Measurements from ENCODE around the gene SAE1.

SAE1 gene

GRCh38 chr19:47221080-47221841, 90.6 kb downstream of the SAE1 start:
- no peak for DNase-seq (ENCODE audit: low read depth, low spot score)
- H3K4me1 ChIP-seq (ENCODE audit: control insufficient read depth, insufficient read depth, low read length): 0 out of 2 replicates have a peak, but pooled peaks cover 2% of the 10 kb centered on the region
- H3K36me3 ChIP-seq (ENCODE audit: control insufficient read depth, insufficient read depth, low read length): peaks cover 8% of the 10 kb centered on the region
- H3K9me3 ChIP-seq (ENCODE audit: control insufficient read depth, insufficient read depth, low read length): no peaks in the 10 kb centered on the region
- no peak overlapping the region for H3K27ac ChIP-seq (ENCODE audit: low read length)
- H3K27me3 ChIP-seq (ENCODE audit: control insufficient read depth, insufficient read depth, low read length): no peaks in the 10 kb centered on the region
- WGBS (ENCODE audit: insufficient coverage, insufficient read length): no CpG with 5 or more reads among the region's 33 CpGs
- no peak overlapping the region for H3K4me3 ChIP-seq (ENCODE audit: low read length)

- DNase-seq (ENCODE audit: low read depth, low spot score): no peak
- Histone ChIP-seq H3K4me3 (ENCODE audit: low read length) (no peak overlapping the region), H3K27ac (ENCODE audit: low read length) (no peak overlapping the region), H3K9me3 (ENCODE audit: control insufficient read depth, insufficient read depth, low read length) (no peaks in the 10 kb centered on the region), H3K4me1 (ENCODE audit: control insufficient read depth, insufficient read depth, low read length) (peaks cover 2% of the 10 kb centered on the region; the same call in 1 of the 2 replicates), H3K27me3 (ENCODE audit: control insufficient read depth, insufficient read depth, low read length) (no peaks in the 10 kb centered on the region), H3K36me3 (ENCODE audit: control insufficient read depth, insufficient read depth, low read length) (peaks cover 8% of the 10 kb centered on the region)
- WGBS (ENCODE audit: insufficient coverage, insufficient read length): no CpG with 5 or more reads among the region's 11 CpGs
Observed at GRCh38 chr19:47221890-47222289, 91.3 kb downstream of the SAE1 start.

DNA sequence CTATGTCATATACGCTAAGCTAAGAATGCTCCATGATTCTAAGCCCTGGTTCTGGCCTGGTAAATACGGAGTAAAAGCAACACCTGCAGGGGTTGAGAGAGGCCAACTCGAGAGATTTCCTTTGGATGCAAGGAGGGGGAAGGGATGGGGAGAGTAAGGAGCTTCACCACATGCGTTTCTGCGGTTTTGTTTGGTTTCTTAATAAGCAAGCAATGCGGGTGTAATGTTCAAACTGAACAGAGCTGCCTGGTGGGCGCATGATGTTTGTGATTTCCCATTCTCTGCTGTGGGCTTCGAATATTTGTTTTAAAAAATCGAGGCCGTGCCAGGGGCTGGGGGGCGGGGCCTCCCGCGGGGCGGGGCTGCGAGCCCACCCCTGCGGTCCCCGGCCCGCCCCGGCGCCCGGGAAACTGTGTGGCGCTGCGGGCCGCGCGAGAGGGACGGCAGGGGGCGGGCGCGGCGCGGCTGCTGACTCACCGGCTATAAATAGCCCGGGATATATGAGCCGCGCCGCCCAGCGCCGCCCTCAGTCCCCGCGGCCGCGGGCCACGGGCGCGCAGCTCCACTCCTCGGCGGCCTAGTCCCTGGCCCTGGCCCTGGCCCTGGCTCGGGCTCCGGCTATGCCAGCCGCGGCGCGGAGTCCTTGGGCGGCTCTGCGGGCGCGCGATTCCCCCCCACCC, 95.3 kb downstream of the SAE1 start:
- no CpG with 5 or more reads among the region's 59 CpGs for WGBS (ENCODE audit: insufficient coverage, insufficient read length)
- H3K4me3 ChIP-seq (ENCODE audit: low read length): peak overlapping the region; percentile 74; the same call in 1 of the 2 replicates
- peaks cover 14% of the 10 kb centered on the region for H3K4me1 ChIP-seq (ENCODE audit: control insufficient read depth, insufficient read depth, low read length)
- no peak overlapping the region for H3K27ac ChIP-seq (ENCODE audit: low read length)
- no peaks in the 10 kb centered on the region for H3K27me3 ChIP-seq (ENCODE audit: control insufficient read depth, insufficient read depth, low read length)
- DNase-seq (ENCODE audit: low read depth, low spot score): no peak
- H3K9me3 ChIP-seq (ENCODE audit: control insufficient read depth, insufficient read depth, low read length): no peaks in the 10 kb centered on the region
- peaks cover 8% of the 10 kb centered on the region for H3K36me3 ChIP-seq (ENCODE audit: control insufficient read depth, insufficient read depth, low read length)

GRCh38 chr19:47226426-47227351, 96.1 kb downstream of the SAE1 start:
- no peaks in the 10 kb centered on the region for H3K27me3 ChIP-seq (ENCODE audit: control insufficient read depth, insufficient read depth, low read length)
- peaks cover 17% of the 10 kb centered on the region for H3K4me1 ChIP-seq (ENCODE audit: control insufficient read depth, insufficient read depth, low read length)
- WGBS (ENCODE audit: insufficient coverage, insufficient read length): no CpG with 5 or more reads among the region's 56 CpGs
- H3K4me3 ChIP-seq (ENCODE audit: low read length): peak overlapping the region; percentile 74; the same call in 1 of the 2 replicates
- peaks cover 4% of the 10 kb centered on the region for H3K36me3 ChIP-seq (ENCODE audit: control insufficient read depth, insufficient read depth, low read length)
- no peak for DNase-seq (ENCODE audit: low read depth, low spot score)
- no peaks in the 10 kb centered on the region for H3K9me3 ChIP-seq (ENCODE audit: control insufficient read depth, insufficient read depth, low read length)
- peak overlapping the region; percentile 61 for H3K27ac ChIP-seq (ENCODE audit: low read length)

DNA sequence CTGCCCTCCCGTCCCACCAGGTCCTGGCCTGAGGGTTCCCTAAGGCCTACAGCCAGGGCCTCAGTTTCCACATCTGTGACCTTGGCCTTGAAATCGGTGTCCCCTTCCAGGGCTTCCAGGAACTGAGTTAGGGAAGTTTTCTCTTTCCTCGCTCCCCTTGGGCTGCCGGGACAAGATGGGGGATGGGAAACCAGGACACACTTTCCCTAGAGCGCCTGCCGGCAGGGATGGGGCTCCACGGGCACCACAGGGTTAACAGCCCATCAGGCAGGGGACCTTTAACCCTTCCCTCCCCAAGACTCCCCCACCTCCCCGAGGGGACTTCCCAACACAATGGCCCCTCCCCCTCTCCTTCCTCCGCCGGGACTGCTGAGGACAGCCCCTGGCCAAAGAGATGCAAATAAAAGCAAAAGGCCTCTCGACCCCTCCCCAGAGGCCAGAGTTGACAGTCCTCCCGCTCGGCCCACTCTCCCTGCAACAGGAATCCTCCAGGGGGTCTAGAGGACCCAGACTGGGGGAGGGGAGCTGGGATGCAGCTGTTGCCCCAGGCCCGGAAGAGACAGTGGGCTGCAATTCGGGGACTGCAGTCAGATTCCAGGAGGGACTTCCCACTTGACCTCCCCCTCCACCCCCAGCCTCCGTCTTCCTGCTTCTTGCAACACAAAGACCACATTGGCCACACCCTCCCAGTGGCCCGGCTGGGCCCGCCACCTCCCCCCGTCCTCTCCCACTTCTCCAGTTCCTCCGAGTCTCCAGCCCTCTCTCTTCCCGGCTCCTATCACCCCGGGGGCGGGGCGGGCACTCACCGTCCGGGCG, 96.9 kb downstream of the SAE1 start:
- Histone ChIP-seq H3K4me3 (ENCODE audit: low read length) (peak overlapping the region; percentile 74; the same call in 1 of the 2 replicates), H3K27ac (ENCODE audit: low read length) (peak overlapping the region; percentile 61), H3K27me3 (ENCODE audit: control insufficient read depth, insufficient read depth, low read length) (no peaks in the 10 kb centered on the region), H3K4me1 (ENCODE audit: control insufficient read depth, insufficient read depth, low read length) (peaks cover 16% of the 10 kb centered on the region), H3K36me3 (ENCODE audit: control insufficient read depth, insufficient read depth, low read length) (no peaks in the 10 kb centered on the region), H3K9me3 (ENCODE audit: control insufficient read depth, insufficient read depth, low read length) (no peaks in the 10 kb centered on the region)
- DNase-seq (ENCODE audit: low read depth, low spot score): peak; percentile 97
- no CpG with 5 or more reads among the region's 27 CpGs for WGBS (ENCODE audit: insufficient coverage, insufficient read length)

GRCh38 chr19:47228168-47228936, 97.7 kb downstream of the SAE1 start:
- Histone ChIP-seq H3K36me3 (ENCODE audit: control insufficient read depth, insufficient read depth, low read length) (no peaks in the 10 kb centered on the region), H3K4me3 (ENCODE audit: low read length) (peak overlapping the region; percentile 74; the same call in 1 of the 2 replicates), H3K27me3 (ENCODE audit: control insufficient read depth, insufficient read depth, low read length) (no peaks in the 10 kb centered on the region), H3K9me3 (ENCODE audit: control insufficient read depth, insufficient read depth, low read length) (no peaks in the 10 kb centered on the region), H3K4me1 (ENCODE audit: control insufficient read depth, insufficient read depth, low read length) (peaks cover 16% of the 10 kb centered on the region), H3K27ac (ENCODE audit: low read length) (no peak overlapping the region)
- WGBS (ENCODE audit: insufficient coverage, insufficient read length): no CpG with 5 or more reads among the region's 50 CpGs
- DNase-seq (ENCODE audit: low read depth, low spot score): no peak

DNA sequence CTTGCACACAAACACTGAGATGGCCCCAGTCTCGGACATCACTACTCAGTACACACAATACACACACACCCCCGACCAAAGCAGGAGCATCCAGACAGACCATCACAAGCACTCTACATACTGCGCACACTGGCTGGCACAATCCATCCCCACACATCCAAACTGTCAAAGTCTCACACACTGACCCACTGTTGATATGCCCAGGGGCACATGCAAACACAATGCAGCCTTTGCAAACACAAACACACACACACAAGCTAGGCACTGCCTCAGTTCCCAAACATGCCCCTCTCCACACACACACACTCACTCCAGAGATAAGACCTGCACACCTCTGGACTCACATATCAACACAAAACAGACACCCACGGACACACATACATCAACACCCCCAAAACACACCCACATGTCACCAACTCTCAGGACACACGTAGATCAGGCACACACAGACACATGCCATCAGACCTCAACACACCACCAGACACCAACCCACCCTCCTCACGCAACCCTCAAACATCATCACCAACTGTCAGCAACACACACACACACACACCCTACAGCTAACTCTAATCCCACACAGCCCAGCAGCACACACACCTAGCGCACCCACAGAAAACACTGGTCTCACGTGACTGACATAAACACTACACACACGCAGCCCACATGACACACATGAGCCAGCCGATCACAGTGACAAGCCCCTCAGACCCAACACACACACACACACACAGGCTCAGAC, 98.5 kb downstream of the SAE1 start:
- WGBS (ENCODE audit: insufficient coverage, insufficient read length): no CpG with 5 or more reads among the region's 10 CpGs
- H3K4me1 ChIP-seq (ENCODE audit: control insufficient read depth, insufficient read depth, low read length): peaks cover 16% of the 10 kb centered on the region
- H3K27me3 ChIP-seq (ENCODE audit: control insufficient read depth, insufficient read depth, low read length): no peaks in the 10 kb centered on the region
- no peak for DNase-seq (ENCODE audit: low read depth, low spot score)
- H3K9me3 ChIP-seq (ENCODE audit: control insufficient read depth, insufficient read depth, low read length): no peaks in the 10 kb centered on the region
- H3K36me3 ChIP-seq (ENCODE audit: control insufficient read depth, insufficient read depth, low read length): no peaks in the 10 kb centered on the region
- peak overlapping the region; percentile 97; the same call in 1 of the 2 replicates for H3K4me3 ChIP-seq (ENCODE audit: low read length)
- H3K27ac ChIP-seq (ENCODE audit: low read length): no peak overlapping the region

DNA sequence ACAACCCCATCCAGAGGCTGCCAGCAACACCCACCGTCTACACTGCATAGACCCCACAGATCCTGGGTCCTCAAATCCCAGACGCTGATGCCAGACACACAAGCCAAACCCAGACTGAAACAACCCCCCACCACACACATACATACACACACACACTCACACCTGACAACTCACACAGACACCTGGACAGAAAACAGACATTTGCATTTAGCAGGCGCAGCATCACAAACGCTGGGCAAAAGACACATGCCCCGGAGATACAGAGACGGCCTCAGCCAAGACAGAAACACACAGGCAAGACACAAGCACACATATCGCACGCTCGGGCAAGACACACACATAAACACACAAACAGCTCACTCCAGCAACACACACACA, 99.0 kb downstream of the SAE1 start:
- no peaks in the 10 kb centered on the region for H3K9me3 ChIP-seq (ENCODE audit: control insufficient read depth, insufficient read depth, low read length)
- no peaks in the 10 kb centered on the region for H3K36me3 ChIP-seq (ENCODE audit: control insufficient read depth, insufficient read depth, low read length)
- H3K4me1 ChIP-seq (ENCODE audit: control insufficient read depth, insufficient read depth, low read length): peaks cover 16% of the 10 kb centered on the region
- H3K4me3 ChIP-seq (ENCODE audit: low read length): peak overlapping the region; percentile 97; the same call in 1 of the 2 replicates
- no peaks in the 10 kb centered on the region for H3K27me3 ChIP-seq (ENCODE audit: control insufficient read depth, insufficient read depth, low read length)
- no peak overlapping the region for H3K27ac ChIP-seq (ENCODE audit: low read length)
- DNase-seq (ENCODE audit: low read depth, low spot score): no peak
- no CpG with 5 or more reads among the region's 9 CpGs for WGBS (ENCODE audit: insufficient coverage, insufficient read length)

Data from iPS DF 6.9 (cell line).